ENCODE measurements around the gene TBC1D22A.

- TF ChIP-seq EZH2 (IDR thresholded peaks at IDR 0.05; ENCODE audit: borderline replicate concordance): no peak
- TF ChIP-seq CTCF (IDR thresholded peaks at IDR 0.05; ENCODE audit: poor library complexity): peak; percentile 65
- TF ChIP-seq EZH2phosphoT487 (IDR thresholded peaks at IDR 0.05; ENCODE audit: low read depth, severe bottlenecking, unreplicated experiment): no peak
Measured at GRCh38 chr22:46845296-46846149, 83.1 kb downstream of the TBC1D22A start.
